Activated CD8-positive, alpha-beta T cell treated with anti-CD3 and anti-CD28 coated beads, Interleukin-2, amount 10 ng/mL, durations not matched to agents 7 days and 5 days (primary cell): ENCODE data around the gene PPP2R5D. TPM values are rescaled to one million over a fixed set of nuclear protein-coding genes. Genes with fewer than 3 reads are reported as not detected.
A peak's percentile ranks its signal among the peaks of the same experiment; 100 is the strongest.

Source experiments
- ATAC-seq: fragments of 150-1000 bp; cut with Tn5 transposase; one replicate; pipeline ENCODE4 v1.10.0; 2021; ENCODE audit warnings: moderate library complexity
- CTCF ChIA-PET: fragments of 350-600 bp; sonication (Branson Sonifier 250); formaldehyde crosslinking; loops from one replicate; lab custom pipeline; 2021; ENCODE audit warnings: antibody characterized with exemption; lab: Charles Lee
- POLR2A ChIA-PET: fragments of 350-600 bp; sonication (Branson Sonifier 250); formaldehyde crosslinking; loops from one replicate; lab custom pipeline; 2021; ENCODE audit warnings: antibody characterized with exemption; lab: Charles Lee
- DNase-seq: peaks from one replicate; pipeline ENCODE4 v3.0.0-alpha.2; 2020
- H3K27ac Mint-ChIP-seq: one replicate; pipeline ENCODE4 v1.8.0; 2021; ENCODE audit warnings: mild to moderate bottlenecking, mixed read lengths
- H3K27me3 Mint-ChIP-seq: one replicate; pipeline ENCODE4 v1.8.0; 2021; ENCODE audit warnings: low read depth, mixed read lengths
- H3K36me3 Mint-ChIP-seq: one replicate; pipeline ENCODE4 v1.8.0; 2021; ENCODE audit warnings: low read depth, mixed read lengths
- H3K4me1 Mint-ChIP-seq: one replicate; pipeline ENCODE4 v1.8.0; 2021; ENCODE audit warnings: low read depth, mixed read lengths
- H3K4me3 Mint-ChIP-seq: one replicate; pipeline ENCODE4 v1.8.0; 2021; ENCODE audit warnings: mild to moderate bottlenecking, mixed read lengths
- H3K9me3 Mint-ChIP-seq: one replicate; pipeline ENCODE4 v1.8.0; 2022; ENCODE audit warnings: mixed read lengths; ENCODE audit not compliant: insufficient read depth
- total RNA-seq, 2 experiments: library from RNA; stranded (reverse); gene quantifications; one replicate each; pipeline ENCODE4 v1.2.3, GENCODE V29; 2021

Gene PPP2R5D
- total RNA-seq, 2 experiments from 2014 or later = 63.1 to 66.5 TPM

DNA sequence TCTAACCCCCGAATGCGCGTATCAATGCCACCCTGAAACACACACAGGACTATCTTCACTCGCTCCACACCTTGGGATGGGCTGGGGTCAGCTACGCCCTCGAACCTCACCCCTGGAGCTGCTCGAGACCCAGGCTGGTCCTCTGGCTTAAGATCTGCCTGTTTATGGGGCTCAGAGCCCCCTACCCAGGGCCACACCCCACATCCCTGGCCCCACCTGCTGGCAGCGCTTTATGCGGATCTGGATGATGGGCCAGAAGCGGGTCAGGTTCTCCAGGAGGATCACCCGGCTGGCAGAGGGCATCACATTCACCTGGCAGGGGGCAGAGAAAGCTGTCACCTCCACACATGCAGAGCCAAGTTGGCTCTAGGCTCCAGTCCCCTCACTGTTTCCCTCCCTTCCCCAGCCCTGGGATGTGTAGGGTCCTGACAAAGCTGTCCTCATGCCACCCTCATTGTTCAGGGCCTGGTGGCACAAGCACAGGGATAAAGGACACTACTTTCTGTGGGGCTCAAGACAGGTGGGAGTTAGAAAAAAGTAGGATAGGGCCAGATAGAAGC, 61.1 kb downstream of the PPP2R5D start:
- no peak overlapping the region for H3K27ac Mint-ChIP-seq
- no peaks in the 10 kb centered on the region for H3K27me3 Mint-ChIP-seq
- CTCF ChIA-PET = no interaction called here
- no peak for DNase-seq
- no peak for ATAC-seq
- no peak overlapping the region for H3K4me3 Mint-ChIP-seq
- H3K36me3 Mint-ChIP-seq = peaks cover 17% of the 10 kb centered on the region
- peaks cover 4% of the 10 kb centered on the region for H3K4me1 Mint-ChIP-seq
- POLR2A ChIA-PET = interaction anchor here (1.2 kb wide), 1 partner anchor 24 kb away, joined by 4 read pairs; the partner anchor contains the start of gene RRP36
- H3K9me3 Mint-ChIP-seq = no peaks in the 10 kb centered on the region

DNA sequence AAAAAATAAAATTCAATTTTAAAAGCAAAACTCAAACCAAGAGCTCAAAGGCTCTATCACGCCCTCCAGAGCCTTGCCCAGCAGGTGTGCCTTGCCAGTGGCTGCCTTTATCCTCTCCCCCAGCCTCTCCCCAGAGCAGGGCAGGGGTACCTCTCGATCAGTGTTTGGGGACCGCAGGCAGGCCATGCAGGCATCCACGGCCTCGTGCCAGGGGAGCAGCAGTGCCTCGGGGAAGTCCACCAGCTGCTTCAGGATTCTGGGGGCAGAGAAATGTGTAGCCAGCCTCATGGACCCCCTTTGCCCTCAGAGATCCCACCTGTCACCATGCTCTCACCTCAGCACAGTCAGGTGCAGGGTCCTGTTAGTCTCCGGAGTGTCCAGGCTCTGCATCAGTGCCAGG, 63.6 kb downstream of the PPP2R5D start:
- H3K27me3 Mint-ChIP-seq = no peaks in the 10 kb centered on the region
- H3K4me3 Mint-ChIP-seq = no peak overlapping the region
- ChIA-PET CTCF (interaction anchor here (1.6 kb wide), 1 partner anchor 14 kb away, joined by 4 read pairs; no protein-coding TSS in a partner anchor), POLR2A (no interaction called here)
- ATAC-seq (no peak), DNase-seq (no peak)
- H3K27ac Mint-ChIP-seq = no peak overlapping the region
- peaks cover 23% of the 10 kb centered on the region for H3K4me1 Mint-ChIP-seq
- peaks cover 20% of the 10 kb centered on the region for H3K36me3 Mint-ChIP-seq
- no peaks in the 10 kb centered on the region for H3K9me3 Mint-ChIP-seq

DNA sequence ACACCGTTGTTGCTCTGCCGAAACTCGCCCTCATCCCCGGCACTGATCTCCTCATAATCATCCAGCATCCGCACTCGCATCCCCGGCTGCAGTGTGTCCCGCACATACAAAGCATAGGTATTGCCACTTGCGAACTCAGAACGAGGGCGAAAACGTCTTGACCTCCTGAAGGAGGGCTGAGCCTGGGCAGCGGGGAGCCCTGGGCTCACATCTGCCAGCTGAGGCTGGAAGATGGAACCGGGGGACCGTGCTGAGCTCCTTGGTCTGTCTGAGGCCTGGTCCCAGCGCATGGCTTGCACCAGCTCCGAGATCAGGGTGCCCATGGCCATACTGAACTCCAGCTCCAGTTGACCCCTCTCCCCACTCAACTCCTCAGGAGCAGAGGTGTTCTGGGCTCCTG, 66.6 kb downstream of the PPP2R5D start:
- no peak overlapping the region for H3K4me3 Mint-ChIP-seq
- ATAC-seq = no peak
- no peak overlapping the region for H3K27ac Mint-ChIP-seq
- no peaks in the 10 kb centered on the region for H3K9me3 Mint-ChIP-seq
- peaks cover 32% of the 10 kb centered on the region for H3K36me3 Mint-ChIP-seq
- peaks cover 34% of the 10 kb centered on the region for H3K4me1 Mint-ChIP-seq
- POLR2A ChIA-PET = no interaction called here
- no peaks in the 10 kb centered on the region for H3K27me3 Mint-ChIP-seq
- no peak for DNase-seq
- CTCF ChIA-PET = no interaction called here

DNA sequence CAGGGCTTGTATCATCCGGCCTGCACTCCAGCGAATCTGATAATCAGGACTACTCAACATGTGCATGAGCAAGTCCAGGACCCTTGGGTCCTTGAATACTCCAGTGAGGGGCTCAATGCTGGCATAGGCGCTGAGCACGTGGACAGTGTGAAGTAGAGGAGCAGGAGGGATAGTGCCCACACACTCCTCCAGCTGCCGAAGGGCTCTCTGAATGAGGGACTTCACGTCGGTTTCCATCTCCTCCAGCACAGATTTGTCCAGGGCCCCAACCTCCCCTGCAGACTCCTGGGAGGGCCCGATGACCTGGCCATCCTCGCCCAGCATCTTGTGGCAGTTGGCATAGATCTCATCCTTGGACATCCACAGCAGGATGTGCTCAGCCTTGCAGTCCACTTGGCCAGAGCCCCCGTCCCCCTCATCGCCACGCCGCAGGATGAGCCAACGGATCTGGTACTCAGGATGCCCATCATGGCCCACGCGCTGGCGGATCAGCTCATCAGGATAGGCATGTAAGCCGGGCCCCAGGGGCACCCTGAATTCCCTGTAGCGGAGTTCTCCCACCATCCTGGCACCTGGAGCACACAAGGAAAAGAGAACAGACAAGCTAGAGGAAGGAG, 68.0 kb downstream of the PPP2R5D start:
- CTCF ChIA-PET = interaction anchor here (1.5 kb wide), 1 partner anchor 92 kb away, joined by 5 read pairs; no protein-coding TSS in a partner anchor
- Mint-ChIP-seq H3K9me3 (no peaks in the 10 kb centered on the region), H3K27ac (peak overlapping the region; percentile 99), H3K27me3 (no peaks in the 10 kb centered on the region), H3K4me1 (peaks cover 34% of the 10 kb centered on the region), H3K36me3 (peaks cover 36% of the 10 kb centered on the region), H3K4me3 (peak overlapping the region; percentile 90)
- DNase-seq = no peak
- POLR2A ChIA-PET = interaction anchor here (0.6 to 1.7 kb wide), 2 partner anchors 40 to 74 kb away, joined by 3 to 12 read pairs; partner anchors contain the start of gene PEX6
- no peak for ATAC-seq

DNA sequence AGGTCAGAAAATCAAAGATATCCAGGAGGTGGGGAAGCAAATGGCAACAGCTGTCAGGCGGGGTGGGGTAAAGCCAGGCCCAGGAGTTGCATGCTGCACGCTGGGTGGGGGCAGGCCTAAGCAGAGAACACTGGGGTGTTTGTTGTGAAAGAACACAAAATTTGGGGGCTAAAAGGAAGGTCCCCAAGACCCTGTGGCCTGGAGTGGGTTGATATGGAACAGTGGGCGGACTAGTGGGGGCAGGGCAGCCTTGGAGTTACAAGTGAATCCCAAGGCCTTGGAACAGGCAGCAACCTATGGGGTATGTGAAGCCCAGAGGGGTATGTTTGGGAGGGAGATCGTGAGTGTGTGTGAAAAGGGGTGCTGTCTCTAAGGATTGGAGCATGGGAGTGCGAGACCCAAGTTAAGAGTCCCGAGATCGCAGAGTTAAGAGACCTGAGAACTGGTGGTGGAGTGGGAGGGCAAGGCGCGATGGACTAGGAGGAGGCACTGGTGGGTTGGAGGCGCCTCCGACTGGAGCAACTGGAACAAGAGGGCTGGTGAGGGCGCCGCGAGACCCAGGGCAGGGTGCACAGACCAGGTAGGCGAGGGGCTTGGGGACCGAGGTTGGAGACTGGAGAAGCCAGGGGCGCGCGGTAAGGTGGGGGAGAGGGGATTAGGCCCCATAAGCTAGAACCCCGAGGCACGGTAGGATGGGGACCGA, 68.6 kb downstream of the PPP2R5D start:
- H3K27ac Mint-ChIP-seq = peak overlapping the region; percentile 99
- peaks cover 40% of the 10 kb centered on the region for H3K4me1 Mint-ChIP-seq
- H3K27me3 Mint-ChIP-seq = no peaks in the 10 kb centered on the region
- ATAC-seq (peak; percentile 40), DNase-seq (peak; percentile 37)
- peaks cover 41% of the 10 kb centered on the region for H3K36me3 Mint-ChIP-seq
- H3K9me3 Mint-ChIP-seq = no peaks in the 10 kb centered on the region
- ChIA-PET POLR2A (interaction anchor here (1.0 to 1.7 kb wide), 6 partner anchors 13 to 173 kb away, joined by 3 to 12 read pairs (median 4); partner anchors contain the start of genes CNPY3, PEX6, RPL7L1 and RRP36), CTCF (interaction anchor here (0.9 to 1.8 kb wide), 4 partner anchors 32 to 123 kb away, joined by 3 to 5 read pairs (median 4); partner anchors contain the start of genes CNPY3, PPP2R5D and RRP36)
- peak overlapping the region; percentile 90 for H3K4me3 Mint-ChIP-seq

DNA sequence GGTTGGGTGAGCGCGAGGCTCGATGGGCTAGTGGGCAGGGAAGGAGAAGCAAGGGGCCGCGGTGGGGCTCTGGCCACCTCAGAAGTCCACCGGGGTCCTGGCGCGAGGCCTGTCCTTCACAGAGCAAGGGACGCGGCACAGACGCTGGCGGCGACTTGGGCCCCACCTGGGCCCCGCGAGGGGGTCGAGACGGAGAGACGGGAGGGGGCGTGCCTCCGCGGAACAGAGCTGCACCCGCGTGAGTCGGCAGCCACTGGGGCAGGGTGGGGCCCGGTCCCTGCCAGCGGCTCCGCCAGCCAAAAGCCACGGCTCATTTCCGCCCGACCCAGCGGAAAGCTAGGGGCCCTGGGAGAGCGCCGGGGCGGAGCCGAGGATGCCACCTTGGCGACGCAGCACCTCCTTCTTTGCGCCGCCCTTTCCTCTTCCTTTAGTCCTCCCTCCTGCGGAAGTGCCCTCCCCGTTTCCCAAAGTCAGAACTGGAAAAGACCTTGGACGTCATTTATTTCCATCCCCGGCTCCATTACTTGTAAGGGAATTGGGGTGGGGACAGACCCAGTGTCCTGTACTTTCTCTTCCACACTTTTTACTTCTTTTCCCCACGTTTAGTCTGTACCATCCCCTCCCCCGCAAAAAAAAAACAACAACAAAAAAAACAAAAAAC, 69.3 kb downstream of the PPP2R5D start, which contains the start of gene CUL7:
Gene CUL7, minus strand, starts transcription at position 307 of the 661 bp plus-strand sequence. CDS start 1,063 bp downstream, outside the sequence.
- peak; percentile 99 for ATAC-seq
- peak; percentile 94 for DNase-seq
- H3K4me1 Mint-ChIP-seq = peaks cover 46% of the 10 kb centered on the region
- H3K9me3 Mint-ChIP-seq = no peaks in the 10 kb centered on the region
- peak within 1 kb of the TSS; percentile 90 for H3K4me3 Mint-ChIP-seq
- CTCF ChIA-PET = interaction anchor here (0.7 to 1.8 kb wide), 5 partner anchors 32 to 124 kb away, joined by 3 to 7 read pairs (median 4); partner anchors contain the start of genes CNPY3, KLHDC3, PPP2R5D and RRP36
- peak within 1 kb of the TSS; percentile 99 for H3K27ac Mint-ChIP-seq
- peaks cover 46% of the 10 kb centered on the region for H3K36me3 Mint-ChIP-seq
- no peaks in the 10 kb centered on the region for H3K27me3 Mint-ChIP-seq
- POLR2A ChIA-PET = interaction anchor here (0.6 to 1.7 kb wide), 11 partner anchors 10 to 307 kb away, joined by 3 to 12 read pairs (median 4); partner anchors contain the start of genes CNPY3, PEX6, RPL7L1 and RRP36

DNA sequence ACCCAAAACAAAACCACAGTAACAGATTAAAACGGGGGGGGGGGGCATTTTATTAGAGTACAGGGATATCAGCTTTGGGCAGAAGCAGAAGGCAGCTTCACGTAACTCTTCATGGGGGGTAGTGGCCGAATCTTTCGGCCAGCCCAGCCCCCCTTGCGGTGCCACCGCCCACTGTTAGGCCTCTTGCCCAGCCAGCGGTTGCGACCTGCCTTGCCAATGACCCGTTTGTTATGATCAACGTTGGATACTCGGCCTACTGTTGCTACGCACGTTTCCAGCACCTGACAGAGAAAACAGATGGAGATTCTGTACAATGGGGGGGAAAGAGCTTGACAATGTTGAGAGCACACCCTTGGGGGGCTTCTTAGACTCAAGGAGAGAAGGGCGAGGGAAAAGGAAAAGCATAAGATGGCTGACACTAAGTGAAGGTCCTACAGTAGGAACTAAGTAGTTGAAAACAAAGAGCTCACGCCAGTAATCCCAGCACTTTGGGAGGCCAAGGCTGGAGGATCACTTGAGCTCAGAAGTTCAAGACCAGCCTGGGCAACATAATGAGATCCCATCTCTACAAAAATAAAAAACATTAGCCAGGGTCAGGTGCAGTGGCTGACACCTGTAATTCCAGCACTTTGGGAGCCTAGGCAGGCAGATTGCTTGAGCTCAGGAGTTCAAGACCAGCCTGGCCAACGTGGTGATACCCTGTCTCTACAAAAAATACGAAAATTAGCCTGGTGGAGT, 70.0 kb downstream of the PPP2R5D start:
- ChIA-PET CTCF (interaction anchor here (0.7 to 1.8 kb wide), 8 partner anchors 9 to 1183 kb away, joined by 3 to 9 read pairs (median 4); partner anchors contain the start of genes CNPY3, KLHDC3, PPP2R5D and RRP36), POLR2A (interaction anchor here (0.6 to 1.7 kb wide), 16 partner anchors 10 to 967 kb away, joined by 3 to 12 read pairs (median 4); partner anchors contain the start of genes CNPY3, KLHDC3, MEA1 and PEX6)
- ATAC-seq = no peak
- no peak for DNase-seq
- peak overlapping the region; percentile 99 for H3K27ac Mint-ChIP-seq
- peak overlapping the region; percentile 90 for H3K4me3 Mint-ChIP-seq
- H3K27me3 Mint-ChIP-seq = no peaks in the 10 kb centered on the region
- peaks cover 44% of the 10 kb centered on the region for H3K36me3 Mint-ChIP-seq
- H3K9me3 Mint-ChIP-seq = no peaks in the 10 kb centered on the region
- peaks cover 50% of the 10 kb centered on the region for H3K4me1 Mint-ChIP-seq

DNA sequence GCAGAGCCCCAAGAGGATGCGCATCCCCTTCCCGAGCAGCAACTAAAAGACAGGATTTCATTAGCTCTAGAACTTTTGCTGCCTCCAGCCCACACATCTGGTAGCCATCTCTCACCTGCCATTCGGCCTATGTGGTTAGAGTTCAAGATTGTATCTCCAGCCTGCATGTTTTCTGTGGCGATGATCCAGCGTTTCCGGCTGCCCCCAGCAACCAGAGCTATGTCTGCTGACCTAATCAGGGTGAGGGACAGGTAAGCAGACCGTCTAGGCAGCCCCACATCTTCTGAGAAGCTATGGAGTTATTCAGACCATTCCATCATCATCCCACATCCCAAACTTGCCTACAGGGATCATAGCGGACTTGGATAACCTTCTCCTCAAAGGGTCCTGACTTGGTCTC, 71.6 kb downstream of the PPP2R5D start:
- no peaks in the 10 kb centered on the region for H3K9me3 Mint-ChIP-seq
- H3K27ac Mint-ChIP-seq = no peak overlapping the region
- ATAC-seq = no peak
- no peaks in the 10 kb centered on the region for H3K27me3 Mint-ChIP-seq
- H3K4me1 Mint-ChIP-seq = peaks cover 49% of the 10 kb centered on the region
- H3K36me3 Mint-ChIP-seq = peaks cover 36% of the 10 kb centered on the region
- H3K4me3 Mint-ChIP-seq = no peak overlapping the region
- no peak for DNase-seq
- POLR2A ChIA-PET = interaction anchor here (1.7 kb wide), 1 partner anchor 76 kb away, joined by 9 read pairs; no protein-coding TSS in a partner anchor
- CTCF ChIA-PET = interaction anchor here (0.9 kb wide), 1 partner anchor 42 kb away, joined by 3 read pairs; no protein-coding TSS in a partner anchor

DNA sequence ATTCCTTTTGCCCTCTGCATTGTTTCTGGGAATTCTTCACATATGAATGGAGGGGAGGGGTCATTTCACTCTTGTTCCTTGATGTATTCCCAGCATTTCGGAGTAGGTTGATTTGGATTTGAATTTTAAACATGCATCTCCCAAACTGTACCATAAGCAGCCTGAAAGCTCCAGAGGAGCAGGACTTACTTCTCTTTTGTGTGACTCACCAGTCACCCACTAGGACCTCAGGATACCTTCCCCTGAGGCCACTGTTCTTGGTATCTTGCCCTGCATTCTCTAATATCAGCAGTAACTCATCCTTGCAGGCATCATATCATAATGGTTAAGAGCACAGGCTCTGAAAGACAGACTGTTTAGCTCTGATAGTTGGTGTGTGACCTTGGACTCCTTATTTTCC, 74.2 kb downstream of the PPP2R5D start:
- Mint-ChIP-seq H3K36me3 (peaks cover 27% of the 10 kb centered on the region), H3K9me3 (no peaks in the 10 kb centered on the region), H3K4me1 (peaks cover 32% of the 10 kb centered on the region), H3K4me3 (peak overlapping the region; percentile 95), H3K27ac (peak overlapping the region; percentile 98), H3K27me3 (no peaks in the 10 kb centered on the region)
- DNase-seq (no peak), ATAC-seq (no peak)
- ChIA-PET CTCF (interaction anchor here (1.4 to 1.5 kb wide), 2 partner anchors 45 to 84 kb away, joined by 4 to 8 read pairs; partner anchors contain the start of genes KLHDC3 and MEA1), POLR2A (interaction anchor here (0.8 to 1.3 kb wide), 3 partner anchors 74 to 85 kb away, joined by 3 to 6 read pairs (median 5); partner anchors contain the start of gene PPP2R5D)
